ENCODE measurements around the gene GLDN. TPM values are rescaled to one million over a fixed set of nuclear protein-coding genes. Genes with fewer than 3 reads are reported as not detected.
A peak's percentile ranks its signal among the peaks of the same experiment; 100 is the strongest.

GLDN gene
- total RNA-seq, 1 donor from 2014 or later: not detected

DNA sequence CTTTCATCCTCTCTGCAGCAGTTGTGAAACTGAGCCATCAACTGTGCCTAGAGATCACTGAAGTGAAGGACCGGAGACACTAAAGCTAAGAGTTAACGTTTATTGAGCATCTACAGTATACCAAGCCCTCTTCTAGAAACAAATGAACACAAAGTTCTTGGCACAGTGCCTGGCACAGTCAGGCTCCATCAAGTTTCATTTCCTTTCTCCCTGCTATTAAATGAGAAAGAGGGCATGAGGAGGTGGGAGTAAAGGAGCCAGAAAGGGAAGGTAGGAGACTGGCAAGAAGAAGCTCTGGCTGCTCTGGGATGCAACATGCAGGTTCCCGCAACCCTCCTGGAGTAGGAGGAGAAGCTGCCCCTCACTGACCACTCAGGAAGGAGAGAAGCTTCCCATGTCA lies 33.6 kb upstream of the GLDN start:
- no peak overlapping the region for H3K4me3 ChIP-seq (ENCODE audit: low read depth, low read length)
- DNase-seq (ENCODE audit: low read depth): no peak
- TF ChIP-seq CTCF (conservative IDR thresholded peaks at IDR 0.05; ENCODE audit: low read depth, low read length): no peak

GRCh38 chr15:51310064-51310463 lies 31.4 kb upstream of the GLDN start:
- H3K4me3 ChIP-seq (ENCODE audit: low read depth, low read length): no peak overlapping the region
- no peak for DNase-seq (ENCODE audit: low read depth)
- no peak for TF ChIP-seq CTCF (conservative IDR thresholded peaks at IDR 0.05; ENCODE audit: low read depth, low read length)

- DNase-seq (ENCODE audit: low read depth): no peak
- TF ChIP-seq CTCF (conservative IDR thresholded peaks at IDR 0.05; ENCODE audit: low read depth, low read length): no peak
- no peak overlapping the region for H3K4me3 ChIP-seq (ENCODE audit: low read depth, low read length)
These were observed 29.9 kb upstream of the GLDN start for GRCh38 chr15:51311510-51311909.

GRCh38 chr15:51312166-51313073 lies 29.0 kb upstream of the GLDN start:
- TF ChIP-seq CTCF (conservative IDR thresholded peaks at IDR 0.05; ENCODE audit: low read depth, low read length): no peak
- H3K4me3 ChIP-seq (ENCODE audit: low read depth, low read length): no peak overlapping the region
- no peak for DNase-seq (ENCODE audit: low read depth)

DNA sequence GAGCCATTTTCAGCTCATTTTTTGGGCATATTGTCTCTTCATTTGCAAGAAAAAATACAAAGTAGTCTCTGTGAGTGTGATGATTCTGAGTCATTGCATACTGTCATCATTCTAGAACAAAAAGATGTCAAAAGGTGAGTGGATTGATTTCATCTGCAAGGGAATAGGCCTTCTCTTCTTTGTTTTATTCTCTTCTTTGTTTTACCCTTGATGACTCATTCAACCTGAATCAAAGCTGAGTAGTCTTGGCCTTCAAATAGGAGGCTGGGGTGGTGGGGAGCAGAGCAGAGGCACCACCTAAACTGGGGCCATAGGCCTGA lies 28.4 kb upstream of the GLDN start:
- no peak for TF ChIP-seq CTCF (conservative IDR thresholded peaks at IDR 0.05; ENCODE audit: low read depth, low read length)
- DNase-seq (ENCODE audit: low read depth): peak; percentile 12
- no peak overlapping the region for H3K4me3 ChIP-seq (ENCODE audit: low read depth, low read length)

- no peak overlapping the region for H3K4me3 ChIP-seq (ENCODE audit: low read depth, low read length)
- no peak for DNase-seq (ENCODE audit: low read depth)
- TF ChIP-seq CTCF (conservative IDR thresholded peaks at IDR 0.05; ENCODE audit: low read depth, low read length): no peak
These were observed 27.7 kb upstream of the GLDN start for GRCh38 chr15:51313644-51314280.

All from epithelial cell of proximal tubule (primary cell).